ENCODE results near the gene CDC25C.
"Not testable (repeated sequence)": the region's sequence is repeated elsewhere in the genome, so short reads cannot be mapped to it uniquely, and the experiment has no call there.

CDC25C gene

DNA sequence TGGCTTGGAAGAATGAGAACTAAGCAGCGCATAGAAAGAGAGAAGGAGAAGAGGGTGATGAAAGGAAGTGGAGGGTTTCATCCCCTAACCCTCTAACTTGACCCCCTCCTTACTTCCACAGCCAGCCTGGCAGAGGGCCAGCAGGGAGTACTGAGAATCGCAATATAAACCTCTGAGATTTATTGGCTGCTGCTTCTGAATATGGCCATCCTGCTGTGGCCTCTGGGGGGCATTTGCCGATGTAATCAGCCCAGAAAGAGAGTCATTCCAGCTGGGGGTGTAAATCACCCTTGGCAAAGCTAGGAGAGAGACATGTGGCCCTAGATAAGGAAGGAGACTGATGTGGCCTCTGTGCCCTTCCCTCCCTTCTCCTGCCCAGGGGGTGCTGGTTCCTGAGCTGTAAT is 56.2 kb downstream of the CDC25C start:
- DNase-seq (ENCODE audit: low spot score): no peak

DNA sequence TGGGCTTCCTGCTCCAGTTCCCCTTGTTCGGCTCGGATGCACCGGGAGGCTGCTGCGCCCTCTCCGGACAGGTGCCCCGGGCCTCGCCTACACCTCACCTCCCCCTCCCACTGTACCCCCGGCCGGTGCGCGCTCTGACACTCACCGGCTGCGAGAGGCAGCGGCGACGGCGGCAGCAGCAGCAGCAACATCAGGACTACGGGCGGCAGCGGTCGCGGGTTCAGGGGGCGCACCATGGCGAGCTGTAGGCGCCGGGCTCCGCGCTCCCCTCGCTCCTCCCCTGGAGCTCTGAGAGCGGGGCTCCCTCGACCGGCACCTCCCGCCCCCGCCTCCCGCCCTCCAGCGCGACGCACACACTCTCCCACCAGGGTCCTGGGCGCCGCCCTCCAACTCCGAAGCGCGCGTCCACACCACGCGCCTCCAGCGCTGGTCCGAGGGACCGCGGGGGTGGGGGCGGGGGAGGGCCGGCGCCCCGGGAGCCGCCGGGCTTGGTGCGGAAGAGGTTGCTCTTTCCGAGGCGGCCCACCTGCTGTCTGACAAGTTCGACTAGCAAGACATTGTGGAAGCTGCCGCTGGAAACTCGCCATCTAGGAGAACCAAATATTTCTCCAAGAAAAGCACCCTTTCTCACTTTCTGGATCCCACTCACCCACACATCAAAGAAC is 57.3 kb downstream of the CDC25C start, which contains the start of gene GFRA3:
GFRA3 (minus strand) TSS at position 433 of the 665 bp plus-strand sequence; CDS start at position 236, 197 bp downstream.
- peak; percentile 44 for DNase-seq (ENCODE audit: low spot score)

DNA sequence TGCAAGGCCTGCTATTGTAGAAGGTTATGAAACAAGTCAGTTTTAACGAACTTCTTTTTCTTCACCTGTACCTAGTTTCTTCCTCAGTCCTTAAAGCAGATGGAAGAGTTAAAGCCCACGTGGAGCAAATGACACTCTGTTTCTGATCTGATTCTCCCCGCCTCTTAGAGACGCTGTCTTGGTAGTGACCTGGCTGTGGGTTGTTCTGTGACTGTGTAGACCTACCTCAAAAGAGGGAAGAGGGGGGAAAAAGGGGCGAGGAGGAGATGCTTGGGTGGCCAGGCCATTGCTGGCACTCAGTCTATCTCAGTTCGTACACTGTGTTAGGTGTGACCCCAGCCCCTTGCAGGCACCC is 57.8 kb downstream of the CDC25C start:
- DNase-seq (ENCODE audit: low spot score): no peak

DNA sequence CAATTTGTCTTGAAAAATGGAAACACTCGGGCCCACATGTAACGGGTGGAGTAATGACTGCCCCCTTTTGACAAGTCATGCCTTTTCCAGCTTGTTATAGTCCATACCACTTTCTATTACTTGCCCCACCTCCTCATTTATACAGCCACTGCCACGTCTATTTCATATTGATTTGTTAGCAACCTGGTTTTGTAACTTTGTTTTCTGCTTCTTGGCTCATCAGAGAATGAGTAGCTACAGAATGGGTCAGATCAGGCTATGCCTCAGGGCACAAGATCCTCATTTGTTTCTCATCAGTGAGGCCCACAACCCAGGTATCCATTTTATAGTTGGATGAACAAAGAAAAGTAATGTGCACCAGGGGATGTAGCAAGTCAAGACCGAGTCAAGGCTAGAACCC is 58.9 kb downstream of the CDC25C start:
- DNase-seq (ENCODE audit: low spot score): no peak

DNA sequence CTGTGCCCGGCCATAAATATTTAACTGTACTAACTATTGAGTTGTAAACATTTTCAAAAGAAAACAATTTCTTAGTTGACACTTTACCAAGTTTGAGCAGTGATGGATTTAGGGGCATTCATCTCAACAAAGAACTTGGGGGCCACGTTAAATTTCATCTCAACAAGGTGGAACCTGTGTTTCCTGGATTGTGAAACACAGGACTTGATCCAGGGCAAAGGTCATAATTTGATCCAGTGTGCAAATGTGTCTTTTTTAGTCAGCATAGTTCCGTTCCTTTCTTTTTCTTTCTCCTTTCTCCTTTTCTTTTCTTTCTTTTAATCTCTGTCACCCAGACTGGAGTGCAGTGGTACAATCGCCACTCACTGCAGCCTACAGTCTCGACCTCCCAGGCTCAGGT is 60.3 kb downstream of the CDC25C start:
- no peak for DNase-seq (ENCODE audit: low spot score)

DNA sequence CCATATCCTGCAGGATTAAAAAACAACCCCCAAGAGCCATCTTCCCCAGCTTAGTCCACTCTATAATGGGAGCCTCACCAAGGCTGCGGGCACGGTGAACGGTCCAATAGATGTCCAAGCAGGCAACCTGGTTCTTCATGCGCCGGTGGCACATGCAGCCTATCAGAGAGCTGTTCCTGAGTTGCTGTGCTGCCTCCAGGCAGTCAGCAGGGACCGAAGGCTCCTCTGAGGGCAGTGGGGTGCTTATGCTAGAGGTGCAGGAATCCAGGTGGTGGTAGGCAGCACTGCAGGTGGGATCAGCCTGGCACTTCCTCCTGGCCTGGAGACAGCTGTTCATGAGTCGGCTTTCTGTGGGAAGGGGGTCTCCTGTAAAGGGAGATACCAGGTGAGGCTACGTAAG is 67.4 kb downstream of the CDC25C start:
- no peak for DNase-seq (ENCODE audit: low spot score)

DNA sequence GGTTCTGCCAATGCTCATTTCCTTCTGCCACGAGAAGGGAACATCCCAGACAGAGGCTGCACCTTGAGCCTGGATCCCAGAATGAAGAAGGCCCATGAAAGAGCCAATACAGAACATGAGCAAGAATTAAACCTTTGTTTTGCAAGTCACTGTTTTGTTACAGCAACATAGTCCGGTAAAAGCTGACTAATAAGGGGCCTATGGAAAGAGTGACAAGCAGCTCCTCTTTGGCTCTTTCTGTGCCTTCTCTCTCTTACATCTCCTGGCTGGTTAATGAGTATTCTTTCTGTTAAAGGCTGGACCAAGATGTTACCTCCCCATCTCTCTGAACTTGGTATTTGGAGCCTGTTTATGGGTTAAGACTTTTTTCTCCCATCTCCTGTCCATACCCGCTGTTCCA is 68.0 kb downstream of the CDC25C start:
- DNase-seq (ENCODE audit: low spot score): no peak

DNA sequence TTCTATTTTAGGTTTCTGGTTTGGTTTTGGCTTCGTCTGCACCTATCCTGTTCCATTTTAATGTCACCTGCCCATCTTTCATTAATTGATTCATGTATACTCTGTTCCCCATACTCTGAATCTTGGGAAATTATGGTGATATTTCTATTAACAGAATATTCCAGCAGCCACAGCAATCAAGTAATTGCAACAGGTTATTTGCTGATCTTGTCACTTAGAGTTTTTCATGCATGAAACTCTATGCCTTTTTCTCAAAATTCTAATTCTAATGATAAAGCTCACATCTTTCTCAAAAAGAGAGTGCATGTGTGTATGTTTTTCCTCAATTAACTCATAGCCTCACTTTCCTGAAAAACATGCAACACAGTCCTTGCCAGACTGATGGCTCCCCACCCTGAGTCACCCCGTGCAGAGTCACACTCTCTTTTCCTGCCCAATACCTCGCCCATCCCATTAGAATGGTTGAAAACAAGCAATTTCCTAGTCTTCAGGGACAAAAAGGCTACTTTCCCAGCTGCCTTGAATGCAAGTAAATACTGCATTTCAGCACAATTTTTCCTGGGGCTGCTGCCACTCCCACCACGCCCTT is 72.8 kb downstream of the CDC25C start:
- DNase-seq (ENCODE audit: low spot score): no peak

DNA sequence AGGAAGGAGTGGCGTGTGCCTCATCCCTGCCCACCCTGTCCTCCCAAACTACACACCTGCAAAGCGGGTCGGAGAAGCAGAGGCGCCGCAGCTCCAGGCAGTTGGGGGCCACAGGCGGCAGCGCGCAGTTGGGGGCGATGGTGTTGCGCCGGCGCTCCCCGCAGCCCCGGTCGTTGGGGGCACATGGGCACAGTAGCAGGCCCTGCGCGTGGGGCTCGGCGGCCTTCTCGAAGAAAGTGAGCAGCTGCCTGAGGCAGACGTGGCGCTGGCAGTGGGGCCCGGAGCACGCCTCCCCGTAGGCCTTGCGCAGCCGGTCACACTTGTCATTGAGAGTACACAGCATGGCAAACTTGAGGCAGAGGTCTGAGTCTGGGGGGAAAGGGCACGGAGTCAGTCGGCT is 74.0 kb downstream of the CDC25C start:
- DNase-seq (ENCODE audit: low spot score): no peak

DNA sequence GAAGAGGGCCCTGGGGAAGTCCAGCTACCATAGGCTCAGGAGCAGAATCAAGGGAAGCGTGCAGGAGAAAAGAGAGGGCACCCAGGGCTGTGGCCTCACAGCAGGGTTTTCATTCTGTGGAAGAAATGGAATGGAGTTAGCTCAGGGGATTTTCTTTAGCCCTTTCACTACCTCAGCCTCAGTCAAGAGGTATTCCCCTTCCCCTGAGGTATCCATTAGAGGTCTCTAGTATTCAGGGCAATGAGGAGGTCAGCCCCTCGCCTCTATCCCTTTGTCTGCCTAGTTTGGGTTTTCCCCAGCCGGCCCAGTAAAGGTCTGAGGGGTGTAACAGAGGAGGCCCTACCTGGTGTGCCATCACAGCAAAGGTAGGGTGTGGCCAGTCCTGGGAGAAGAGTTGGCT is 78.7 kb downstream of the CDC25C start:
- DNase-seq (ENCODE audit: low spot score): no peak

DNA sequence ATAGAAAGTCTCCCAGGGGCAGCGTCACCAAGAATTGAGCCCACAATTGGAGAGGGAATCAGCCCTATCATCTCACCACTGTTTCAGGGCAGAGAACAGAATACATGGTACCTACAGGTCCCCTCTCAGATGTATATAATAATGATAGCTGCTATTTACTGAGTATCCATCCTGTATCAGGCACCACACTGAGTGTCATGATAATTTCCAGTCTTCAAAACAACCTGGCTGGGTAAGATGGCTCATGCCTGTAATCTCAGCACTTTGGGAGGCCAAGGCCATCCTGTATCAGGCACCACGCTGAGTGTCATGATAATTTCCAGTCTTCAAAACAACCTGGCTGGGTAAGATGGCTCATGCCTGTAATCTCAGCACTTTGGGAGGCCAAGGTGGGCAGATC is 83.8 kb downstream of the CDC25C start:
- not testable (repeated sequence) for DNase-seq (ENCODE audit: low spot score)

DNA sequence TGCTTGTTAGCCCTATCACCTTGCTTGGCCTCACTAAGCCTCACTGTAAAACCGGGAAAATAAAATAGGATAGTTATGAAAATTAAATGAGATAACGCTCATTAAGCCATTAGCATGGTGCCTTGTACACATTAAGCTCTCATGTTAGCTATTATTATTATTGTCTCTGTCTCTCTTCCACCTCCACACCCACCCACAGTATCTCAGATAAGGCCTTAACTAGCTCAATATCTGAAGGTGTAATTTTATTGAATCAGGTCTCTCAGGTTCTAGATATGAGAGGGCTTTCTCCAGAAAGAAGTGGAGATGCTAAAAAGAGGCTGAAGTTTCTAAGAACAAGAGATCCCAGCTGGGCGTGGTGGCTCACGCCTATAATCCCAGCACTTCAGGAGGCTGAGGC is 84.8 kb downstream of the CDC25C start:
- DNase-seq (ENCODE audit: low spot score): no peak

DNA sequence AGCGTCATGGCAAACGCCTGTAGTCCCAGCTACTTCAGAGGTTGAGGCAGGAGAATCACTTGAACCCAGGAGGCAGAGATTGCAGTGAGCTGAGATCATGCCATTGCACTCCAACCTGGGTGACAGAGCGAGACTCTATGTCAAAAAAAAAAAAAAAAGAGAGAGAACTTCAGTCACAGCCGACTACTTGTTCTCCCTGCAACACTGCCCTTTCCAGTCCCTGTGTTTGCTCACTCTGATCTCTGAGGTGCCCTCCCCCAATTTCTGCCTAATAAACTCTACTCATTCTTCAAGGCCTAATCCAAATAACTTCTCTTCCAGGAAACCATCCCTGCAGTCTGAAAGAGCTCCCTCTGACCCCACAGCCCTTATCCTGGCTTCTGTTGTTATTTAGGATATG is 85.3 kb downstream of the CDC25C start:
- DNase-seq (ENCODE audit: low spot score): no peak

DNA sequence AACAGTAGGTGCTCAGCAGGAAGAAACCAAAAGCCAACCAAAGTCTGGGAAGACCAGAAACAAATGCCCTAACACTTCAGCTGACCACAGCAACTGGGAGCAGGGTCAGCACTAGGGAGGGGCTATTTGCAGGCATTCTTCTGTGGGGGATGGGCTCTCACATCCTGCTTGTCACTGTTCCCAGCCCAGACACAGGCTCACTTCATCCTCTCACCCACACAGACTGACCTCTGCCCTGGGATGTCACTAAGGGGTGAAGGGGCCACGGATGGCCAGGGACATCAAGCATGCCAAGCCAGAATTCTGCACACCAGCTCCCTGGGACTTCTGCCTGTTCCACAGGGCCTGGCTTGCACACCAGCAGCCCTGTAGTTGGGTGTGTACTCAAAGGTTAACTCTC is 85.9 kb downstream of the CDC25C start:
- DNase-seq (ENCODE audit: low spot score): no peak

DNA sequence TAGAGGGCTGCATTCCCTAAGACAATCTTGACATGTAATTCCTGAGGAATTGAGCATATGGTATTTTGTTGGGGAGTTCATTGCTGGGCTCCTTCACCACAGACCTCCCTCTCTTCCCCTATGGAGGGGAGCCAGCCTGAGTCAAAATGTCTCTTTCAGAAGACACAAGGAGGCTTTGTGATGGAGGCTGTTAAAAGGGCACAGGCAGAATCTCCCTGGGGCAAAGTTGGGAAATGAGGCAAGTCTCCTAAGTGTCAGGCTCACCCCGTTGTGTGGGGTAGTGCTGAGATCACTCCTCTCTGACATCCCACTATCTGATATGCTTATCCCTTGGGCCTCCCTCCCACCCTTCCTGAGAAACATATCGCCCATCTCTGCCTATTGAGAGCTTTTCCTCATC is 87.8 kb downstream of the CDC25C start:
- DNase-seq (ENCODE audit: low spot score): no peak

DNA sequence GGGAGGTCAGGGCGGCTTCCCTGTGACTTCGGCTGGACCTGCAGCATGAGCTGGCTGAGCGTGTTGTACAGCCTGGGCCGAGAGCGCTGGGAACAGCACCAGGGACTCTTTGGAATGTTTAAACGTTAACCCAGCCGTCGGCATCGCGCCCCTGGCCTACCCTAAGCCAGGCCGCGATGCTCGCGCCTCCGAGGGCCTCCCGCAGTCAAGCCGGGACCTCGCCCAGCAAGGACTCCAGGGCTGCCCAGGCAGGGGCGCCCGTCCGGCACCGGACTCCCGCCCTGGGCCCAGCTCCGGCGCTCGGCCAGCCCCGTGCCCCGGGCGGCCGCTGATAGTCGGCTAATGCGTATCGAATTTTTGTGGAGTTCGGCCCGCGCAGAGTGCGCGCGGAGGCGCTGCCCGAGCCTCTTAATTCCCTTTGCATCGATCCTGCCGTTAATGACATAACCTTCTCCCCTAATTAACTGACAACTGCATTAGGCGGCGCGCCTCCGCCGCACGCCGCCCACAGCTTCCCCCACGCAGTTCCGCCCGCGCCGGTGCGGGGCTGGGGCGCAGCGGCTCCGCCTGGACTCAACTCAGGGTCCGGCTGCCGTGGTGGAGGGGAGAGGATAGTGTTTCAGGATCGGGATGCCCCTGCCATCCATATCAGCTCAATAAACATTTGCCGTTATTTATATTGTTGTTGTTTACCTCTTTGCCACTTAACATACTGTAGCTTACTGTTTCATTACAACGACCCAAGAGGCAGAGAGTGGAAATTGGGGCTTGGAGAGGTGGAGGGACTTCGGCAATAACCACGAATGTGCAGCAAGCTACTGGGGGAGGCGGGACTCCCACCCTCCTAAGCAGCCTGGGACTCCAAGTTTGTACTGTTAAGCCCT is 89.7 kb downstream of the CDC25C start:
- DNase-seq (ENCODE audit: low spot score): no peak

DNA sequence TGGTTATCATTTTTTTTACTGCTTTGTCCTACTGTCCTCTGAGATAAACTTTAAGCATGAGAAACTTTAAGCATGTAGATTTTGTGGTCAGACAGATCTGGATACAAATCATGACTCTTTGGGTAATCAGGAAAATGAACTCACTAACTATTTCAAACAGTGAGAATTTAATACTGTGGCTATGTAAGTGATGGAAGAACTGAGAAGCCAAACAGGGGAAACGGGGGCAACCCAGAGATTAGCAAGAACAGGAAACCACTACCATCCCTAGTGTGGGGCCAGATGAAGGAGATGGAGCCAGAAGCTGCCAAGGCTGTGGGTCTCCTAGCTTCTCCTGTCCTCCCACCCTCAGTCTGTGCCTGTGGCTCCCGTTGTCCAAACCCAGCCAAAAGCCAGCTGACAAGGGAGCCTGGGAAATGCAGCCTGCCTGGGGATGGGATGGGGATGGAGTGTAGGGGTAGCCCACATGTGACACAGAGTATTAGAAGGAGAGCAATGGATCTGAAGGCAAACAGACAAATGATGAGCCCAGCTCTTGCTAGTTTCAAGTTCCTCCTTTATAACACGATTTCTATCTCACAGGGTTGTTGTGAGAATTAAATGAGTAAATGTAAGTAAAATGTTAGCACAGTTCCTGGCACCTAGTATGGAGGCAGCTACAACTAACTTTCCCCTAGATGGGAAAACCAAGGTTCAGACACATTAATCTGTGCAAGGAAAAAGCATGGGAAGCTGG is 90.8 kb downstream of the CDC25C start:
- DNase-seq (ENCODE audit: low spot score): no peak

DNA sequence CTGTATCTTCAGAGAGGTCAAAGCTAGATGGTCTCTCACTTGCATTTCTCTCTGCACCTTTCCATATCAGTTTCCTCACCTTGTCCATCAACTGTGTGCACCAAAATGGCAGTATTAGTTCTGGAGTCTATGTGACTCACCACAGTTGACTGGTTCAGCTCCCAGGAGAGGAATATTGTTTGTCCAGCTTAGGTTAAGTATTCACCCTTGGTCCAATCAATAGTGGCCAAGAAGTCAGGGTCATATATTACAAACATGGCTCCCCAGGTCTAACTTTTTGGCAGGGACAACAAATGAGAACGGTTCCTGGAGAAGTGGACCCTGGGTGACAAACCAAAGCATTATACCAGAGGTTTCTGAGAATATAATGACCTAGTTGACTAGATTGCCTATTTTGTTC is 93.6 kb downstream of the CDC25C start:
- no peak for DNase-seq (ENCODE audit: low spot score)

All from germinal center (tissue), 1 donor.